ENCODE data around the gene SHOX.

GRCh38 chrX:614136-614535 is 16.5 kb upstream of the SHOX start:
- TF ChIP-seq CTCF (IDR thresholded peaks at IDR 0.05) (no peak), EZH2phosphoT487 (IDR thresholded peaks at IDR 0.05) (no peak), EZH2 (IDR thresholded peaks at IDR 0.05) (no peak)

All from neural progenitor cell (in vitro differentiated cells).